ENCODE data around the gene REC8.
"Not testable (repeated sequence)": the region's sequence is repeated elsewhere in the genome, so short reads cannot be mapped to it uniquely, and the experiment has no call there.

Gene REC8

DNA sequence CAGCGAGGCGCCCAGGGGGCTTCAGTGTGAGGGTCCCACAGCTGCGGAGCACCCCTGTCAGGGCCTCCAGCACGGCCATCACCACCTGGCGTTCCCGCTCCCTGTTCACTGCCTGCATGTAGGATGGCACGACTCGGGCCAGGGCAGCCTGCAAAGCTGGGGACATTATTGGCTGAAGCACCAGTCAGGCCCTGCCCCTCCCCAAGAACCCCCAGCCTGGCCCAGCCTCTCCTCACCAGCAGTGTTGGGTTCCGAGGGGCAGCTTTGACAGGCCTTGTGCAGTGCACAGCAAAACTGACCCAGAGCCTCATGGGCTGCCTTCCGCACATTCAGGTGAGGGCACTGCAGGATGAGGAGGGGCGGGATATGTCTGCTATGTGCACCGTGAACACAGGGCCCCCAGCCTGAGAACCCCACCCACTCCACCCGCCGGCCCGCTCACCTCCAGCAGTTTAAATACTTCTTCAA is 11.2 kb downstream of the REC8 start:
- no peak for DNase-seq (ENCODE audit: low read depth)

DNA sequence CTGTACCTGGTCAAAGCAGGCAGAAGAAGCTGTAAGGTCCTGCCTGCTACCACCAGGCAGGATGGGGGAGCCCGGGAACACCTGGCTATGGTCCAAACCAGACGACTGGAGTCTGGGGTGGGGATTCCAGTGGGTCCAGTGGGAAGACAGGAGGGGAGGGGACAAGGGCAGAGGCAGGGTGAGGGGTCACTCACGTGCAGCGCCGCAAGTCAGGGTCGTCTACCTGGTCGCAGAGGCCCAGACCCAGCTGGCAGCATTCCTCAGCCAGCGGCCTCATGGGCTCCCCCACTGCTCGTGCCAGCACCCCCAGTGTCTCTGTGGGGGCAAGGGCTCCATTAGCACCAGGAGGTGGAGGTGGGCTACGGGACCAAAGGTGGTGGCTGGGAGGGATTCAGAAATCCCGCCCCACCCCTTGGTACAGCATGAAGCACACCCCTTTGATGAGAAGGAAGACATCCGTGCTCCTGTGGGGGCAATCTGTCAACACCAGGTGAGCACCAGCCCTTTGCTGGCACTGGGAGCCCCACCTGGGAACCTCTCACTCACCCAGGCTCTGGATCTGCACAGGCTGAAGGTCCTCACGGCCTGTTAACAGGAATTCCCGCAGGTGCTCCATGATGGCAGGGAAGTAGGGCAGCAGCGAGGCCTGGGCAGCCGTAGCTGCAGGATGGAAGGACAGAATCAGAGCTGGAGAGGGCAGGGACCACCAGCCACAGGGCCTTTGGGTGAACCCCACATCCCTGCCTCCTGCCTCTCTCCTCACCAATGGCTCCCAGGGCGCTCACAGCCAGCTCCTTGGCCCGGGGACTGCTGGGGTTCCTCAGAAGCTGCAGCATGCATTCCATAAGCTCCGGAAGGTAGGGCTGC is 12.5 kb downstream of the REC8 start:
- DNase-seq (ENCODE audit: low read depth) = no peak

DNA sequence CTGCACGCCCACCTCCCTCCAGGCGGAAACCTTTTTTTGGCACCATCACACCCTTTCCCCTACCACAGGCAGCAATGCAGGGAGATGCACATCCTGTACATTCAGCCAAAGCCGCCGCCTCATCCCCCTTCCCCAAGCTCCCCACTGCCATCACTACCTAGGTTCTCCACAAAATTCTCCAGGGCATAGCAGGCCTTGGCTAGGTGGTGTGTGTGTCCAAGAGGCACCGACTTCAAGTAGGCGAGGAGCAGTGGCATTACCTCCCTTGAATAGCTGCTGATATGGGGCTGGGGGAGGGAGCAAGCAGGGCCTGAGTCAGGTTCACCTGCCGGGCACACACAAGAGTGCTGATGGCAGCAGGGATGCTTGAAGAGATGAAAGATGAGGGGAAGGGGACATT is 13.1 kb downstream of the REC8 start:
- no peak for DNase-seq (ENCODE audit: low read depth)

DNA sequence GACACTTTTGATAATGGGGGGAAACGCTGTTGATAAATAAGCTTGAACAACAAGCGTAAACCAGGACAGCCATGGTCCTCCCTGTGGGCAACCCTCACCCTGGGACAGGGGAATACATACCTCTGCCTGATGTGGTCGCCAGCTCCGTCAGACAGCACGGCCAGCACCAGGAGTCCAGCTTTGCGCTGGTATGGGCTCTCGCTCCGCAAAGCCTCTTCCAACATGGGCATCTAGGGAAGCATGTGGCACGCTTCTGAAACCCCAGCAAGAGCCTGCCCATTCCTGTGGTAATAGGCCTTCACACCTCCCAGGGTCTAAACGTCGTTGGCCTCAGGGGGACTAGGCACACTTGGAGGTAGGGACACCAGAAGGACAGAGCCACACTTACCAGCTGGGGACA is 13.9 kb downstream of the REC8 start:
- DNase-seq (ENCODE audit: low read depth) = no peak

DNA sequence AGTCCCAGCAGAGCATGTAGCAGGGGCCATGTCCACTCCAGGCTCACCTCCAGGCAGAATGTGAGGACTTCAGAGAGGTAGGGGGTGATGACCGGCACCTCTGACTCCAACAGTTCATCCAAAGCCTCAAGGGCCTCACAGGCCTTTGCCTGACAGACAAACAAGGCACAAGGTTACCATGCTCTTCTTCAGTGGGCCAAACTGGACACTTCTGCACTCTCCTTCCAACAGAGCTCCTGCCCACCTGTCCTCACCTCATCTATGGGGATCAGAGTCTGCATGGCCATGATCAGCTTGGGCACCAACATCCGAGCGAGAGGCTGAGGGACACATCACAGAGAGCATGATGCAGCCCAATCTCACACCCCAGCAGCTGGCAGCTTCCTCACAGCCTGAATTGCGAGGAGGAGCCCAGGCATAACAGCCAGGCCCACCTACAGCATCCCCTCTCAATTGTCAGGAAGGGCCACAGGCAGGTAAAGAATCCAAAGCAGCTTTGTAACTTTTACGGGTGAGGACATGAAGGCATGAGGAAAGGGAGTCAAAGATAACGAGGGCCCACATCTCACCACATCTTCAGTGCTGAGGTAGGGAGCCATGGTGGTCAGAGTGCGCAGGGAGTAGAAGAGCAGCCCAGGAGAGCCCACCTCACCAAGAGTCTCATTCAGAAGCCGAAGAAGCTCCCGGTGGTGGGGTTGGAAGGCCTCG is 15.1 kb downstream of the REC8 start:
- DNase-seq (ENCODE audit: low read depth) = no peak

DNA sequence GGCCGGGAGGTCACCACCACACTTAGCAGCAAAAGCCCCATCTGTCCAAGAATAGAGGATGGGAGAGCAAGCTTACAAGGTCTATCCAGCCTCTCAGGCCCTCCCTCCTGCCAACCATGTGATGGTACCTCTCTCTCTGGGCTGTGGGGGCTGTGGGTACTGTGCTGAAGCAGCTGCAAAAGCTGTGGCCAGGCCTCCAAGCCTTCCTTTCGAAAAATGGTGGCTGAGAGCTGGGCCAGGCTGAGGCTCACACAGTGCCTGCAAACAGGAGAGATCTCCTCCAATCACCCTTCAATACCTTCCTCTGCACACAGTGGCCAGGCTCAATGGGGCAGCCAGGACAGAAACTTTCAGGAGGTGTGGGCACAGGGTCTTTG is 15.6 kb downstream of the REC8 start:
- no peak for DNase-seq (ENCODE audit: low read depth)

DNA sequence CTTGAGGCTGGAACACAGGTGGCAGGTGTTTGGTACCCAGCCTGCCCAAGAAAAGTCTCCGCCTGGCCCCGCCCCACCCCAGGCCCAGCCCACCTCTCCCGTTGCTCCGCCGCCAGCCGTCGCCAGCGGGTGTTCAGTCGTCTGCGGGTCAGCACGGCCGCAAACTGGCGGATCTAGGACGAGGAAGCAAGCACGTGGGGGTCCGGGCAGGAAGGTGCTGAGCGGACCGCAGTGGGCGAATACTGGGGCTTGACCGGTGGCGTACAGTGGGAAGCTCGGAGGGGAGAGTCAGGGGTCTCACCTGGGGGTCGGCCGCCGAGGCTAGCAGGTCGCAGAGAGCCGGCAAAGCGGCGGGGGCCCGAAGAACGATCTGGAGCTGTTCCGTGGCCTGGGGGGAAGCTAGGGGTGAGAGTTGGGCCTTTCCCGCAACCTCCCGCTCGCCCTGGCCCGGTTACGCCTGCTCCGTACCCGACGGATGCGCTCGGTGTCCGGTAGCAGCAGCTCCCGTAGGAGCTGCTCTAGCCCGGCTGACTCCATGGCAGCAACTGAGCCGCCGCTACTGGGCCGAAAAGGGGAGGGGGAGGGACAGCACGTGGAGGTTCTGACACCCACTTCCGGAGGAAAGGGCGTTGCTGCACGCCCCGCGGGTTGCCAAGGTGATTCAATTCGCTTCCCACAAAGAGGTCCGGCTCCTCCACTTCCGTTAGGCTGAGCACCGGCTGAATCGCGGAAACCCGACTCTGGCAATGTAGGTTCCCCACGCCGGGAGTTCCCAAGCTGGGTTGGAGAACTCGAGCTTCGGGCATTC is 16.6 kb downstream of the REC8 start, which contains the start of gene IPO4:
TSS of gene IPO4 (minus strand) at position 566 of the 808 bp plus-strand sequence. CDS start at position 537, 29 bp downstream.
- DNase-seq (ENCODE audit: low read depth) = peak; percentile 79

DNA sequence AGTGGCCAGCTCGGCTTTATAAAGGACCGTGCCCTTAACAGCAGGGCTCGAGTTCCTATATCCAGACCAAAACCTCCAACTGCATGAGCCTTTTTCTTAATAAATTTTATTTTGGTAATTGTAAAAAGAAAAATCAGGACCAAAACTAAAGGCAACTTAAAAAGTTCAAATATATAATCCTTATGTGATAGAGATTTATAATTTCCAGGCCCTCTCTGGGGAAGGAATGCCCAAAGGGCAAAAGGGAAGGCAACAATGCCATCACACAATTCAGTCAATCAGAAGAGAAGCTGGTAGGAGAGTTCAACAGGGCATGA is 17.1 kb downstream of the REC8 start:
- DNase-seq (ENCODE audit: low read depth) = no peak

DNA sequence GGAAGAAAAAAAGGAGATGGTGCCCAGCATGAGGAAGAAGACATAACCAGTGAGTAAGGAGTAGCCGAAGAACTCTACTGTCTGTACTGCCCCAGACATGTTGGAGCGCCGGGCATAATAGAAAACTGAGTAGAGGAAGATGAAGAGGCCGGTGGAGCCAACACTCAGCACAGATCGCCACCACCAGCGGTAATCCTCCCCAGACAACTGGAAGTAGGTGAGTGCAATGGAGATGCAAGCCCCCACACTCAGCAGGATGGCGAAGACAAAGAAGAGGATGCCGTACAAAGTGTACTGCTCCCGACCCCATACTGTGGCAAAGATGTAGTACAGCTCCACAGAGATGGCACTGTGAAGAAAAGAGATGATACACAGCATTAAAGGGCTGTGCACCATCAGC is 17.6 kb downstream of the REC8 start:
- DNase-seq (ENCODE audit: low read depth) = no peak

DNA sequence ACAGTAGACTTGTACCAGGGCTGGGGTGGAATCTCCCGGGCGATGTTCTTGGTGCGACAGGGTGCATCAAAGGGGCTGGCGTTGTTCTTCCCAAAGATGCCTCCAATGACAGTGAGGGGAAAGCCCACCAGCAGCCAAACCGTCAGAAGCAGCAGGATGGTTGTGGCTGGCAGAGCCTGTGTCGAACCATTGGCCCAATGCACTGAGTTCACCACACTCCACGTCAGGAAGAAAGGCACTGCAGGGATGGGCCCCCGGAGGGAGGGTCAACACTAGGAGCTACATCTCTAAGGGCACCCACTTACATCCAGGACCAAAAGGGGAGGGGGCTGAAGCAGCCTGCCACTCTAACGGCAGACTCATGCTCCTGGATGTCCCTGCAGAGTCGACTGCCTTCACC is 18.5 kb downstream of the REC8 start:
- DNase-seq (ENCODE audit: low read depth) = no peak

DNA sequence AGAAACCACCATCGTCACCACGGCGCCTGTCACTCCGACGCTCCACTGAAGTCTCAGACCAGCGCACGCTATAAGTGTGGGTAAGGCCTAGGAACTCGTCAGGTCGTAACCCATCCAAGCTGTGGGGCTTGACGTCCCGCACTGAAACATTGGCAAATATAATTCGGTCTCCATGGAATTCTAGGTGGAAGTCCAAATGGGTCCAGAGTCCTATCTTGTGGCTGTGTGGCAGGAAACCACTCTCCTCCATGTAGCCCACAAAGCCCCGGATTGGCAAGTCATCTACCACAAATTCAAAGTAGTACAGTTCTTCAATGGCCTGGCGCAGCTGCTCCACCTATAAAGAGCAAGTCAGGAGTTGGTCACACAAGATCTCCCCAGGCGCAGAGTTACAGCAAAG is 21.1 kb downstream of the REC8 start:
- no peak for DNase-seq (ENCODE audit: low read depth)

DNA sequence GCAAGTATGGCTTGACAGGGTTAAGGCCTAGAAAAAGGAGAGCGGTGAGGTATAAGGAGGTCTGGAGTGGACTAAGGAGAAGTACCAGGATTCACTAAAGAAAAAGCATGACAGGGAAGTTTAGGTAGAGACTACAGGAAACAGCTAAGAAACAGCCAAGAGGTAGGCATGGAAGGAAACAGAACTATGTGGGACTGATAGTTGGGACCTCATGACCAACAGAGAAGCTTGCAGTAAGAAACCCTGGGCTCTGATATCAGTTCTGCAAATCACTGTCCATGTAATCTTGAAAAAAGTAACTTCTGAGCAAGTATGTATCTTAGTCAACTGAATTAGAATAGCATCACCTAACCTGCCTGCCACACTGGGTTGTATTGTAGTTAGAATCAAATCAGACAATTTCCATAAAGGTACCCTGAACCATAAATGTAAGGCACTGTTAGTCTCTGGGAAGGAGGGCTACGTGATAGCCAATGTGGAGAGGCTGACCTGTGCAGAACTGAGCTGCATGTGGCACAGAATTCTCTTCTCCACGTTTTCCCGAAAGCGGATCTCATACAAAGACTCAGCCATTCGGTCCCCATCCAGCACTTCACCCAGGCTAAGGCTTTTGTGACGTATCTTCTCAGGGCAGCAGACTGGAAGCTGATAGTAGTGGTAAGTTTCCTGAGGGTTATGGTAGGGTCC is 22.4 kb downstream of the REC8 start:
- no peak for DNase-seq (ENCODE audit: low read depth)

DNA sequence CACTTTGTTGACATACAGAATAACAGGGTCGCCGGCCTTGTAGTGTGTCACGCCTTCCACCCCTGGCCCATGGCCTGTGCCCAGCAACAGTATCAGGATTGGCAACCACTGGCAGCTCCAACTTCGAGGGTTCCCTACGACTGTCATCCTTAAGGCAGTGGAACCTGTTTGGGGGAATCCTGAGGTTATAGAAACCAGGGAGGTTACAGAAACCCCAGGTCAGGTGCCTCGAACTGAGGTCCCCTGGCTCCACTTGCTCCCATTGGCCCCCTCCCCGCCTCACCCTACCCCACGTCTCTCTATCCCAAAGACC is 22.9 kb downstream of the REC8 start:
- no peak for DNase-seq (ENCODE audit: low read depth)

DNA sequence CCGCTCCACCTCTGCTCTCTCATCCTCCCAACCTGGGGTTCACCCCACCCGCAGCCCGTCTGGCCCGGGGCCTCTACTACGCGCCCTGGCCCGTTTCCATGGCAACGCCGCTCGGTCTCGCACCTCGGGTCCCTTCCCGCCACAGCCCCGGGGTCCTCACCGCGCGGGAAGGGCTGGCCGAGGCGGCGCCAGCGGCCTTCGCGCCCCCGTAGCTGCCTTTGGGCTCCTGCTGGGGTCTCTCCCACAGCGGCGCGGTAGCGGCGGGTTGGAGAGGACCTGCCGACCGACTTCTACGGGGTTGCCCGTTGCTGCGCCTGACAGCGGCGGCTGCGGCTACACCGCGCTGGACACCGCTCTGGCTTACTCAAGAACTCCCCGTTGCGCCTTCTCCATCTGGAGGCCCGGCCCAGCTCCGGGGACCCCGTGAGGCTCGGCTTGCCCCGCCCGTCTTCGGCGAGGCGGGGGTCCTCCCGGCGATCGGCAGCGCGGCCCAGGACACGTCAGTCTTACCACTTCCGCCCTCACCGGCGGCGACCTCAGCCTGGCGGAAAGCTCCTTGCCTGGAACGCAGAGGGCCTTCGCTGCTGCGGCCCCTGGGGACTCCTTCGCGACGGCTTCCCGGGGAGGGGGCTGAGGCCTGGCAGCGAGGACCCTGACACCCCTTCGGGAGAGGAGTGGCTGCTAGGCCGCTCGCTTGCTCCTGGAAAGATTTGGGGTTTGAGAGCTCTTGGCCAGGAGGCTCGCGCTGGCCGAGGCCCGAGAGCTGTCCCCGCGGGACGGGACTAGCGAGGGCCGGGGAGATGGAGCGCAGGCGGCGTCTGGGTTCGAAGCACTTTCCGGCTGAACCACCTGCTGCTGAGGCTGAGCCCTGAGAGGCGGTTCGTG is 23.5 kb downstream of the REC8 start, which contains the start of gene TM9SF1:
TSS of gene TM9SF1 (minus strand) at position 256 of the 885 bp plus-strand sequence. CDS start 422 bp downstream, outside the sequence.
- peak; percentile 37 for DNase-seq (ENCODE audit: low read depth)

DNA sequence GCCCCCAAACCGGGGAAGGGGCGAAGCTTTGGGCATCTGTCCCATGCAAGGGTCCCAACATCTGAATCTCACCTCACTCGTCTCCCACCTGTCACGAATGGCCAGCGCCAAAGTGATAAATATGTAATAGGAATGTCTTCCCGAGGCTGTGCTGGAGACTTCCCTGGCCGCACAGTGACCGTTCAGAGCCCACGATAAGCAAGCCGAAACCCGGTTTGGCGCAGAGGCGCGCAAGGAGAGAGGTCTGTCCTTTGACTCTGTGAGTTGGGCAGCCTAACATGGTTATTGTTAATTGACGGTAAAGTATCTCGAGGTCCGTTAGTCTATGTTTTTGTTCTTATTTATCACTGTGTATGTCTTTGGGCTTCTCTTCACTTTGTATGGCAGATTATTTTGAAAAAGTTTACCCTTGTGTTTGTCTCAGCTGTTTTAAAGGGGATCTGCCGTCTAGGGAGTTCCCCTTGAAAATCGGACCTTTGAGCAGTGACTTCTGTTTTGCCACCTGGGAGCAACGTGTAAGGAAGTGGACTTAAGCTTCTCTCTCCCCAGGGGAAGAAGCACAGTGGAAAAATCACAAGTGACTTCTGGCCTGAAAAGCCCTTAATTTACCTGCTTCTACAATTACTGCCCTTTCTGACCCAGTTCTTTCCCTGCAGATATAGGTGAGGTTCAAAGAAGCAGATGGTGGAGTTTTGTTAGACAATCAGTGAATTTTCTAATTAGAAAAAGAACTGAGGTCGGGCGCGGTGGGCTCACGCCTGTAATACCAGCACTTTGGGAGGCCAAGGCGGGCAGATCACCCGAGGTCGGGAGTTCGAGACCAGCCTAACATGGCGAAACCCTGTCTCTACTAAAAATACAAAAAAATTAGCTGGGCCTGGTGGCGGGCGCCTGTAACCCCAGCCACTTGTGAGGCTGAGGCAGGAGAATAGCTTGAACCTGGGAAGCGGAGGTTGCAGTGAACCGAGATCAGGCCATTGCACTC is 24.5 kb downstream of the REC8 start:
- DNase-seq (ENCODE audit: low read depth) = no peak

DNA sequence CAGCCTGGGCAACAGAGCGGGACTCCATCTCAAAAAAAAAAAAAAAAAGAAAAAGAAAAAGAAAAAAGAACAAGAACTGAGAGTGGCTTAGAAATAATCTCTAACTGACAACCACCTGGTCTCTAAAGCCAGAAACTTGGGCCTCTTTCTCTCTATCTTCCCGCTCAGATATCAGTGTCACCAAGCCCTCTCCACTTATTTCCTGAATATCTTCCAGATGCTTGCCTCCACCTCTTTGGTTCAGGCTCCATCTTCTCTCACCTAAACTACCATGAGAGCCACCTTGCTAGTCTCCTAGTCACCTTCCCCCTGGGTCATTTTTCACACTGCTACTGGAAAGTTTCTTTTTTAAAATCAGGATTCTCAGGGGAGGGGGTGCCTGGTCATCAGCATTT is 25.2 kb downstream of the REC8 start:
- no peak for DNase-seq (ENCODE audit: low read depth)

DNA sequence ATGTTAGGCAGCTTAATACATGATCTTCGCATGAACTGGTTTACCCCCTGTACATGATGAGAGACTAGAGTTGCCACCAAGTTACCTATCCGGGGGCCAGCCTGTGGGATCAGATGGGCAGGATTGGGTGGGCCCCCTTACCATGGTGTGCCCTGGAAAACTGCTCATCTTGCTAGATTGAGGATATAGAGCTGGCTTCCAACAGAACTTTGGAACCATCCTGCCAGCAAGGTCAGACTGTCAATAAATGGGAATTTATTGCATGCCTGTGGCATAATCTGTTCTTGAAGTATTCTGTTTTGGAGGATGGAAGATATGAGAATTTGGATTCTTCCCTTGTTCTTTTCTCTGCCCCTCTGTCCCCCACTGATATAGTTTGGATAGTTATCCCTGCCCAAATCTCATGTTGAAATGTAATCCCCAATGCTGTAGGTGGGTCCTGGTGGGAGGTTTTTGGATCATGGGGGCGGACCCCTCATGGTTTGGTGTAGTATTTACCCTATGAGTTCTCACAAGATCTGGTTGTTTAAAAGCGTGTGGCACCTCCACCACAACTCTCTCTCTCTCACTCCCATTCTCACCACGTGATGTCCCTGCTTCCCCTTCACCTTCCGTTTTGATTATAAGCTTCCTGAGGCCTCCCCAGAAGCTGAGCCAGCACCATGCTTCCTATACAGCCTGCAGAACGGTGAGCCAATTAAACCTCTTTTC is 27.1 kb downstream of the REC8 start:
- no peak for DNase-seq (ENCODE audit: low read depth)

DNA sequence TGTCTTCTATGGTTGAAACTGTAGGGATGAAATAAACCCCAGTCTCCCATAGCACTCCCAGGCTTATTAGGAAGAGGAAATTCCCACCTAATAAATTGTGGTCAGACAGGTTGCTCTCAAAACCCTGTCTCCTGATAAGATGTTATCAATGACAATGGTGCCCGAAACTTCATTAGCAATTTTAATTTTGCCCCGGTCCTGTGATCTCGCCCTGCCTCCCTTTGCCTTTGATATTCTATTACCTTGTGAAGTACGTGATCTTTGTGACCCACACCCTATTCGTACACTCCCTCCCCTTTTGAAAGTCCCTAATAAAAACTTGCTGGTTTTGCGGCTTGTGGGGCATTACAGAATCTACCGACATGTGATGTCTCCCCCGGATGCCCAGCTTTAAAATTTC is 30.7 kb downstream of the REC8 start:
- DNase-seq (ENCODE audit: low read depth) = not testable (repeated sequence)

DNA sequence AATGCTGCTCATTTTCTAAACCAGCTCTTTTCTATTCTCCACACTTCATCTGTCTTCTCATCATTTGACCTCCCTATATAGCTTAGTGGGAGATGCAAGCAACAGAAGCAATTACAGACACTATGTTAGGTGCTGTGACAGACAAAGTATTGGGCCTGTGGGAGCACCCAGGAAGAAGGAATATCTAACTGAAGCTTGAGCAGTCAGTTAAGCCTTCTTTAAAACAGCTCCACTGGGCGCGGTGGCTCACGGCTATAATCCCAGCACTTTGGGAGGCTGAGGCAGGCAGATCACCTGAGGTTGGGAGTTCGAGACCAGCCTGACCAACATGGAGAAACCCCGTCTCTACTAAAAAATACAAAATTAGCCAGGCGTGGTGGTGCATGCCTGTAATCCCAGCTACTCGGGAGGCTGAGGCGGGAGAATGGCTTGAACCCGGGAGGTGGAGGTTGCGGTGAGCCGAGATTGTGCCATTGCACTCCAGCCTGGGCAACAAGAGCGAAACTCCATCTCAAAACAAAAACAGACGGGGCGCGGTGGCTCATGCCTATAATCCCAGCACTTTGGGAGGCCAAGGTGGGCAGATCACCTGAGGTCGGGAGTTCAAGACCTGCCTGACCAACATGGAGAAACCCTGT is 31.5 kb downstream of the REC8 start:
- DNase-seq (ENCODE audit: low read depth) = not testable (repeated sequence)

Data from GM04503 (cell line).